Stimulated activated CD4-positive, alpha-beta T cell treated with anti-CD3 and anti-CD28 coated beads, Interleukin-12 subunit alpha, Interleukin-12 subunit beta, amount 100 ng/mL, for 48 hours (primary cell): ENCODE results near the gene NACC2.
"Not testable (repeated sequence)": the region's sequence is repeated elsewhere in the genome, so short reads cannot be mapped to it uniquely, and the experiment has no call there.

ENCODE experiments used
- DNase-seq, 3 donors: peaks; one replicate each; pipeline ENCODE4 v3.0.0-alpha.2; 2020; ENCODE audit warnings: low read depth in 2 of 3, low spot score in 1 of 3

NACC2 gene

GRCh38 chr9:136082496-136083361, 12.4 kb downstream of the NACC2 start:
- no peak for DNase-seq

DNA sequence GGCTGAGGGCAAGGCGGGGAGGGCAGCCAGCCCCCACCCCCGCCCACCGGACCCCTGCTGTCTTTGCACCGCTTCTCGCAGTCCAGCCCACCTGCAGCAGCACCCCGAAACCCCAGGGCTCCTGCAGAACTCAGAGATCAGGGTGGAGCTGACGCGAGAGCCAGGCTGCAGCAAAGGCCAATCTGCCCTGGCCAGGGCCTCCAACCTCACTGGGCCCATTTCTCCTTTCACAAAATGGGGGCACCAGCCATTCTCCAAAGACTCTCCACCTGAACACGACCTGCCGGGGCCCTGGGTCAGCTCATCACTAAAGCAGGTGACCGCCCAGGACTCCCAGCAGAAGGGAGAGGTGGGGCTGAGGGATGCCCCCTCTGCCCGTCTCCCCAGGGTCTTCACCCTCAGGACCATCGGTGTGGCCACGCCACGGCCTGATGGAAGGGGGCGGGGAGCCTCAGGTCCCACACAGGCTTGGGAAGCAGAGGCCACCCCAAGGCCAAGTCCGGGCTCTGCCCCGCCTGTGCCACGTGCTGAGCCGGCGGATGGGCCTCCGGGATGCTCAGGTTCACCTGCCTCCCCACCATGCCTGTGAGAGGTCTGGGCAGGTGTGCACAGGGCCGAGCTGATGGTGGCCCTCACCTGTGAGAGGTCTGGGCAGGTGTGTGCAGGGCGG, 13.1 kb downstream of the NACC2 start:
- DNase-seq, result no peak

GRCh38 chr9:136081113-136081825, 13.8 kb downstream of the NACC2 start:
- no peak for DNase-seq

GRCh38 chr9:136080716-136081112, 14.4 kb downstream of the NACC2 start:
- DNase-seq, result no peak

- no peak for DNase-seq
Measured at GRCh38 chr9:136079916-136080246, 15.2 kb downstream of the NACC2 start.

DNA sequence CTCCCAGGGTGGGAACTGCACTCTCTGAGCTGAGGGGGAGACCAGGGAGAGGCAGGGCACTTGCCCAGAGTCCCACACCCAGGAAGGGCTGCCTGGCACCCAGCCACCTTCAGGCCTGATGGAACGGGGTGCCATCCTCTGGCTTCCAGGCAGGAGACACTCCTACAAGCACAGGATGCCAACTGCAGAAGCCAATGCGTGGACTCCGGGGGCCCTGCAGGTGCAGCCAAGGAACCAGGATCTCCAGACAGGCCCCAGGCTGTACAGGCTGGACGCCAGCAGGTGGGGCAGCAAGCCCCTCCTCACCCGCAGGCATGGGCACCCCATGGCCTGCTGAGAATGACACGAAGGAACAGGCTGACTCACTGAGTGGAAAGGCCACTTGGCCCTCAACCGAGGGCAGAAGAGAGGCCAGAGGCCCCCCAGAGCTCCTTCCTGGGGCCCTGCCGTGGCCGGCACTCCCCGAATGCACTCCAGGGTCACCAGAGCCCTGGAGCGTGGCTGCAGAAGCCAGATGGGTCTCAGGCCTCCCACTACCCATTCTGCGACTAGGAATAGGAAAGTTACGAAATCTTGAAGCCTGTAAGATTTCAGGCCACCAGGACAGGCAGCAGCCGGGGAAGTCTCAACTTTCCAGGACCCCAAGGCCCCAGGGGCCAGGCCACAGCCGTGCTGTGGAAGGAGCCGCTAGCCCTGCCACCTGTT, 15.7 kb downstream of the NACC2 start:
- no peak for DNase-seq

DNA sequence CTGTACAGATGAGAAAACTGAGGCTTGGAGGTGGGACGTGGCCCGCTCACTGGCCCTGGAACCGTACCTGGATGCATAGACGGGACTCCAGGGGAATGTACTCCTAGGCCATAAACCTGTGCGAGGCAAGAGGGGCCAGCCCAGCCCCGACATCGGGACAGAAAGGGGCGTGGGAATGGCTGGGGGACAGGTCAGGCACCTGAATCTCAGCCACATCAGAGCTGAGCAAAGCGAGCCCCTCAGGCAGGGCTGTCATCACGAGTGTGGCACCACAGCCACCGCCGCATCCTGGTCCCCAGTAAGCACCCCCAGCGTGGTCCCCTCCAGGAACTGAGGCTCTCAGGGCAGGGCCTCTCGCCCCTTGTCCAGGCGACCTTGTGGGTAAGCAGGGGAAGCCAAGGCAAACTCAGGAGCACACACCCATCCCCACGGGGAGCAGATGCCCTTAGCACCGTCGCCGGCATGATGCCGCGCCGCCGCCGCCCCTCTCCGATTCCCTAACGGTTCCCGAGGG, 16.5 kb downstream of the NACC2 start:
- DNase-seq, result no peak

- no peak for DNase-seq
Measured at GRCh38 chr9:136078024-136078423, 17.1 kb downstream of the NACC2 start.

DNA sequence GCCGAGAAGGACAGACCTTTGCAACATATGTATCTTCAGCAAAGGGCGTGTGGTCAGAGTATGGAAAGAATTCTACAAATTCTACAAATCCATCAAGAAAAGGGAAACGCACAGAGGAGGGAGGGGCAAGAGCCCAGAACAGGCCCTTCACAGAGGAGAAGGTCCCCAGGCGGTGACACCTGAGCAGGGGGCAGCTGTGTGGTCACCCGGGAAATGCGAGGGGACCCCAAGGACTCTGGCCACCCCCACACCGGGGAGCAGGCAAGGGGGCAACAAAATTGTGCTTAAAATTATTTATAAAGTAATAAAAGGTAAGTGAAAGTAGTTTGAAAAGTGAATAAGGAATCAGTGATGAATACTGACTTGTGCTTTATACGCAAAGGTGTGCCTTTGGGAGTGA, 17.6 kb downstream of the NACC2 start:
- no peak for DNase-seq

DNA sequence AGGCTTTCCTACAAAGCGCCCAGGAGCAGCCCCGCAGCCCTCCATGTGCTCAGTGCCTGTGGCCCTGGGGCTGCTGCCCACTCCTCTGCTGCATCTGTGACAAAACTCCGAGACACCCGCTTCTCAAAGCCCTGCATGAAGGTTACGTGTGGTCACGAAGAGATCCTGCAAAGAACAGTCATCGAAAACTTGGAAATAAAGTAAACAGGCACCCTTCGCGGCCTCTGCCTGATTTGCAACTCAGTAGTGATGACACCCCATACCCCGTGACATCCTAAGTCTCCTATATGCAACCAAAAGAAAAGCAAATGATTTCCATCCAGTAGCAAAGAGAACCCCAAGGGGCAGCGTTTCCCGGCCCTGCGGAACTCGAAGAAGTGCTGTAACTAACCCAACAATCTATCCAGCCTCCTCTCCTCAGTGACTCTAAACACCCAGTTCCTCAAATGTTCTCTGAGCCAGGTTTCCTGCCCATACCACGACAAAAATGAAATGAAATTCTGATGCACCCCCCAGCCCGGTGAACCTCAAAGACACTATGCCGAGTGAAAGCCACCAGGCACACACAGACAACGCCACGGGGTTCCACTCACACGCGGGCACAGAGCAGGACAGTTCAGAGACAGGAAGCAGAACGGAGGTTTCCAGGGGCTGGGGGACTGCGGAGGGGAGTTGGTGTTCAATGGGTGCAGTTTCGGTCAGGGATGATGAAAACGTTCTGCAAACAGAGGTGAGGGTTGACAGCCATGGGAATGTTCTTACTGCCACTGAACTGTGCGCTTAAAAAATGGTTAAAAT, 19.0 kb downstream of the NACC2 start:
- no peak for DNase-seq

GRCh38 chr9:136075134-136075841, 19.8 kb downstream of the NACC2 start:
- DNase-seq, result no peak

- no peak for DNase-seq
Measured at GRCh38 chr9:136074706-136075105, 20.4 kb downstream of the NACC2 start.

- no peak for DNase-seq
Measured at GRCh38 chr9:136062657-136063439, 32.2 kb downstream of the NACC2 start.

GRCh38 chr9:136061916-136062315, 33.2 kb downstream of the NACC2 start:
- DNase-seq, result not testable (repeated sequence)

DNA sequence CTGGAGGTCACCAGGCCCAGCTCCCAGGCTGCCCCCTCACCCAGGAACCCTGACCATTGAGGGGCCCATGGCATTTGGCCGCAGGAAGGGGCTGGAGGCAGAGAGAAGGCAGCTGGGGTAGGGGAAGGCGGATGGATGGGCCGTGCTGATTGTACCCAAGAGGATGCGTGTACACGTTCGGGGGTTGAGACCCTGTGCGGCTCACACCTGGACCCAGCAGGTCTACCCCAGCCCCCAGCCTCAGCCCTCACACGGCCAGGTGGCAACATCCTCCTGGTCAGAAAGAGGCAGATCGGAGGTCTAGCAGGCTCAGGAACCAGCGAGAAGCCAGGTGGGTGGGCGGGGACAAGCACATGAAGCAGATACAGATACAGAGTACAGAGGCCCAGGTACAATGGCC, 33.7 kb downstream of the NACC2 start:
- no peak for DNase-seq

- DNase-seq, result no peak
Measured at GRCh38 chr9:136060671-136061371, 34.3 kb downstream of the NACC2 start.

DNA sequence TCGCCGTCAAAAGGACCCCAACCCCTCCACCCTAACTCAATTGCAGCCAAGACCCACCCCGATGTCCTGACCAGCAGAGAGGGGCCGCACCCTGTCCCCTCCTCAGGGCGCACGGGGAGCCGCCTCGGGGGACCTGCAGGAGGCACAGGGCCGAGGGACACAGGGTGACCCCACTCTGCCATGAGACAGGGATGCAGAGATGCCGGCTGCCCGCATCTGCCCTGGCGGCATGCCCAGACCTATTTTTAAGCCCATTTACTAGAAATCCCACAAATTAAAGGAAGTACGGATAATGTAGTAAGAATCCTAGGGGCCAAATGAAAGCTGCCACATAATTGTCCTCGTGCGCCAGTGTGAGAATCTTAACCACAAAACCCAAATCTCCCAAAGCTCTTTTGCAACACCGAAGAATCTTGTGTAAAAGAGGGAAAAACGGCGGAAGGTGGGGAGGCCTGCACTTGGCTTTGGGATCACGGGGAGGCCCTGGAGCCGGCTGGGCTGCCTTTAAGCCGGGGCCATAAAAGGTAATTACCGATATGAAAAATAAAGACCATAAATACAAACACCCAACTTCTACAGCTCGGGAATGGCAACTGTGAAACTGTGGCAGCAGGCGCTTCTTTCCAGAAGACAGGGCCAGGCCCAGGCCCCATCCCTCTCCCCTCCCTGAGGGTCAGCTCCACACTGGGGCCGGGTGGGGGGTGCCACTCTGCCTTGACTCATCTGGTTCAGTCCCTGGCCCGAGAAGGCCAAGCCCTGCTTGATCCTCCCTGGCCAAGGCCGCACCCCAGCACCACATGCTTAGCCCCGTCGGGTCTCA, 35.0 kb downstream of the NACC2 start:
- DNase-seq, result no peak
